Measurements from ENCODE around the gene SLC15A5.

DNA sequence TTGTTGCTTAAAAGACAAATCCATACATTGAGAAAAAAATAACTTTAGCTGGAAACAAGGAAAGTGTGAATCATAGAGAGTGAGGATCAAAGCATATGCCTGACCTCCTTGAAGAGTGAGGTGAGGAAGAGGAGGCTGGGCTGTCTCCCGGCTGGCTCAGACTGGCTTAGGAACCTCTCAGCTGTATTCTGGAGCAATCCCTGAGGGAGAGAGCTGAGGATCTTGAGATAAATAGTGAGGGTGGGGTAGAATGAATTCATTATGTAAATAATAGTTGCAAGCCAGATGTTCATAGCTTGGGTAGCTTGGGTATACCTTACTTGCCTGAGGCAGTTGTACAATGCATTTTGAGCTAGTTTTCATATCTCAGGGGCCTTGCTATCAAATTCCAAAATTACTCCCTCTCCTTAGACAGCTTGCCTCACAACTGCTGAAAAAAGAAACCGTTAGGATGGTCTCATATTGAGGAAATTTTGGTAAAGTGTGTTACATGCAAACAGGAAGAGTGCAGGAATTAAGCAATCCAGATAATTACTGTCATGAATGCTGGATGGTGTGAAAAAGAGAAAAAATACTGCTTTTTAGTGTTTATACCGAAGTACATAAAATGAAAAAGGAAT lies 30.5 kb upstream of the SLC15A5 start:
- no peak for TF ChIP-seq POLR2A (IDR thresholded peaks at IDR 0.05)
- TF ChIP-seq, protein P1, sequence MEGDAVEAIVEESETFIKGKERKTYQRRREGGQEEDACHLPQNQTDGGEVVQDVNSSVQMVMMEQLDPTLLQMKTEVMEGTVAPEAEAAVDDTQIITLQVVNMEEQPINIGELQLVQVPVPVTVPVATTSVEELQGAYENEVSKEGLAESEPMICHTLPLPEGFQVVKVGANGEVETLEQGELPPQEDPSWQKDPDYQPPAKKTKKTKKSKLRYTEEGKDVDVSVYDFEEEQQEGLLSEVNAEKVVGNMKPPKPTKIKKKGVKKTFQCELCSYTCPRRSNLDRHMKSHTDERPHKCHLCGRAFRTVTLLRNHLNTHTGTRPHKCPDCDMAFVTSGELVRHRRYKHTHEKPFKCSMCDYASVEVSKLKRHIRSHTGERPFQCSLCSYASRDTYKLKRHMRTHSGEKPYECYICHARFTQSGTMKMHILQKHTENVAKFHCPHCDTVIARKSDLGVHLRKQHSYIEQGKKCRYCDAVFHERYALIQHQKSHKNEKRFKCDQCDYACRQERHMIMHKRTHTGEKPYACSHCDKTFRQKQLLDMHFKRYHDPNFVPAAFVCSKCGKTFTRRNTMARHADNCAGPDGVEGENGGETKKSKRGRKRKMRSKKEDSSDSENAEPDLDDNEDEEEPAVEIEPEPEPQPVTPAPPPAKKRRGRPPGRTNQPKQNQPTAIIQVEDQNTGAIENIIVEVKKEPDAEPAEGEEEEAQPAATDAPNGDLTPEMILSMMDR (IDR thresholded peaks at IDR 0.05): no peak

All from Peyer's patch (tissue), 4 donors.